ENCODE results near the gene LILRB2.

DNA sequence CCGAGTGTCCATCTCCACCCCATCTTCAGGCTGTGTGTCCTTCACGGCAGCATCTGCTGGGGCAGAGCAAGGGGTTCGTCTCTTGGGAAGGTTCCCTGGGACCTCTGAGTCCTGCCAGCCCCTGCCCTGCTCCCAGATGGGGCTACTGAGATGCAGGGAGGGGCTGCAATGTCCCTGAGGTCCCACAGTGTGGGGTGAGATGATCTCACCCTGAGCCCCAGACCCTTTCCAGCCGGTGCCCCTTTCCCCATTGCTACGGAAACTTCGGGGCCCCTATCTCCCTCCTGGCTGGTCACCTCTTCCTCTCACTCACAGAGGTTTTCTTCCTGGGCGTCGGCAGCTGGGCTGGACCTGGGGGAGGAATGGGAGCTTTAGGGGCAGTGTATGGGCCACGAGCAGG, 5.0 kb downstream of the LILRB2 start:
- TF ChIP-seq CTCF (IDR thresholded peaks at IDR 0.05; ENCODE audit: low read length) (no peak), EZH2 (optimal IDR thresholded peaks at IDR 0.05; ENCODE audit: low read depth, low read length) (no peak), EZH2phosphoT487 (IDR thresholded peaks at IDR 0.05; ENCODE audit: low read length) (no peak)

Data from MM.1S (cell line).